Measurements from ENCODE around the gene GAB1. TPM values are rescaled to one million over a fixed set of nuclear protein-coding genes. Genes with fewer than 3 reads are reported as not detected.
A peak's percentile ranks its signal among the peaks of the same experiment; 100 is the strongest.

Gene GAB1
- total and polyA plus RNA-seq, 7 donors: 1.0 to 20.3 (median 10.1) TPM

DNA sequence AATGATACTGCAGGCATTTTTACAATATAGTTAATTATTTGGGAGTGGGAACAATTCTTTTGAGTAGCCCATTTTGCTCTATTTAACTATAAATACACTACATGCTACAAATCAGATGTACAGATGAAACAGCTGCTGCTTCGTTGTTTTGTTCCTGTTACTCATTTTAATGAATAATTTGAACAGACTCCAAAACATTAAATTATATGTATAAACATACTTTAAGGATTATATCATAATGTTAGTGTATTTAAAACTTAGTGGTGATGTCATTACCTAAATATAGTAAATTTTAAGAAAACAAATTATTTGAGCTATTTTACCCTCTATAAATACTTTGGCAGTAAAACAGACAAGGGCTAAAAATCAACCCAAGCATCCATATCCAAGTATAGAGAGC, 60.7 kb downstream of the GAB1 start:
- intact Hi-C loops (cut with DNase I): no loop called here

DNA sequence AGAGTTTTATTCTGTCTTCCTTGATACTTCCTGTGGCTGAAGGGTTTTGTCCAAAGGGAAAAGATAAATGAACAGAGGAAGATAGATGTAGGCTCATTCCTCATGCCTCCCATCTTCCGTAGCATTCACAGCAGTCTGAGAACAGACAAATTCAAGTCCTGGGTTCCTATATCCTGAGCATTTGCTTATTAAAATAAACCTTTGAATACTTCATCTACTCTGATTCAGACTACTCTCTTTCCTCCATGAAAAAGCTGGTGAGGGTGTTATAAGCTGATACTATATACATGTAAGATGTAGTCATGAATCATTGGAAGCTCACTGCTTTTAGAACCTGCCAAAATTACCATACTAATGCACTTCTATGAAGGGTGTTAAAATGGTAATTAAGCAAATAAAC, 61.2 kb downstream of the GAB1 start:
- TF ChIP-seq, protein P1, sequence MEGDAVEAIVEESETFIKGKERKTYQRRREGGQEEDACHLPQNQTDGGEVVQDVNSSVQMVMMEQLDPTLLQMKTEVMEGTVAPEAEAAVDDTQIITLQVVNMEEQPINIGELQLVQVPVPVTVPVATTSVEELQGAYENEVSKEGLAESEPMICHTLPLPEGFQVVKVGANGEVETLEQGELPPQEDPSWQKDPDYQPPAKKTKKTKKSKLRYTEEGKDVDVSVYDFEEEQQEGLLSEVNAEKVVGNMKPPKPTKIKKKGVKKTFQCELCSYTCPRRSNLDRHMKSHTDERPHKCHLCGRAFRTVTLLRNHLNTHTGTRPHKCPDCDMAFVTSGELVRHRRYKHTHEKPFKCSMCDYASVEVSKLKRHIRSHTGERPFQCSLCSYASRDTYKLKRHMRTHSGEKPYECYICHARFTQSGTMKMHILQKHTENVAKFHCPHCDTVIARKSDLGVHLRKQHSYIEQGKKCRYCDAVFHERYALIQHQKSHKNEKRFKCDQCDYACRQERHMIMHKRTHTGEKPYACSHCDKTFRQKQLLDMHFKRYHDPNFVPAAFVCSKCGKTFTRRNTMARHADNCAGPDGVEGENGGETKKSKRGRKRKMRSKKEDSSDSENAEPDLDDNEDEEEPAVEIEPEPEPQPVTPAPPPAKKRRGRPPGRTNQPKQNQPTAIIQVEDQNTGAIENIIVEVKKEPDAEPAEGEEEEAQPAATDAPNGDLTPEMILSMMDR (IDR thresholded peaks at IDR 0.05): no peak
- no peaks in the 10 kb centered on the region for H3K27me3 ChIP-seq (ENCODE audit: insufficient read depth in 3 of 3, low read length in 2 of 3)
- no peaks in the 10 kb centered on the region for H3K36me3 ChIP-seq (ENCODE audit: insufficient read depth in 1 of 2, low read depth in 1 of 2)
- H3K4me1 ChIP-seq: peaks cover 73% of the 10 kb centered on the region
- H3K9me3 ChIP-seq: no peaks in the 10 kb centered on the region
- ATAC-seq: no peak
- WGBS, 3 donors: 66 to 73% (median 67%) methylated on average over 1 of the region's 1 CpG
- peak overlapping the region; percentile 94 for H3K27ac ChIP-seq
- intact Hi-C loops (cut with DNase I): no loop called here
- DNase-seq: no peak
- no peak overlapping the region for H3K4me3 ChIP-seq

More for the DNA sequence above, 60.7 kb downstream of the GAB1 start:
- DNase-seq (no peak), ATAC-seq (no peak)
- Histone ChIP-seq H3K36me3 (ENCODE audit: insufficient read depth in 1 of 2, low read depth in 1 of 2) (no peaks in the 10 kb centered on the region), H3K9me3 (no peaks in the 10 kb centered on the region), H3K4me1 (peaks cover 73% of the 10 kb centered on the region), H3K4me3 (no peak overlapping the region), H3K27me3 (ENCODE audit: insufficient read depth in 3 of 3, low read length in 2 of 3) (no peaks in the 10 kb centered on the region), H3K27ac (peak overlapping the region; percentile 94)
- WGBS, 3 donors: 0 to 9% (median 7%) methylated on average over 1 of the region's 1 CpG
- TF ChIP-seq, protein P1 (IDR thresholded peaks at IDR 0.05): no peak

DNA sequence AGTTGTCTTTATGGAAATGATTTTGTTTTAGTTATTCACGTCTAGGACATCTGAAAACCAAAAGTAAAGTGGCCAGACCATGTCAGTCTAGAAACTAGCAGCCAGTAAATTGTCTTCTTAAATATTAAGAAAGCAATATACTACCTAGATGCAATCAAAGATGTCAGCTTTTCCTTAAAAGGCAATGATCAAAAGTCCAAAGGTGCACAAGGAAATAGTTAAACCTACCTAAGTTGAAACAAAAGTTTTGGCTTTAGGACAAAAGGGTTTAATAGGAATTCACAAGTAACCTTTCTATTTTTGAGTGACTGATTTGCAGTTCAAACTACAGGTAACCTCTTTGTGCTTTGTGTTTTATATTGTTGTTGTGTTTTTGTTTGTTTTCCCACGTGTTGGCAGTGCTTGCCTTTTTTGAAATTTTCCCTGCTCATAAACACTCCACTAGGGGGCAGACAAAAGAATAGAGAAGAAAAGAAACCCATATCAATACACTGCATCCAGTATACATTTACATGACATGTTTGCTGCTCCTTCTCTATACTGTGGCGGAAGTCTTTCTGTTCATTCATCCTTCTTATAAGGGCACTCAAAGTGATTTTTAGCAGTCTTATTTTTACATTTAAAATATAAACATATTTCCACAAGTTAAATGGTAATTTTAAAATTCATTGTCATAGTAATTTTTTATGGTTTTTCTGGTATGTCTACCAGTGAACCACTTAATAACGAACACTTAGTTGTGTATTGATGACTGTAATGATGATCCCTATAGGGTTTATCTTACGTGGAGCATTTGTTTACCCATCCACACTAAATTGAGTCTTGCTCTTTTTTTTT, 62.7 kb downstream of the GAB1 start:
- Histone ChIP-seq H3K4me1 (peaks cover 73% of the 10 kb centered on the region), H3K27me3 (ENCODE audit: insufficient read depth in 3 of 3, low read length in 2 of 3) (no peaks in the 10 kb centered on the region), H3K27ac (peak overlapping the region; percentile 94), H3K4me3 (no peak overlapping the region), H3K9me3 (no peaks in the 10 kb centered on the region), H3K36me3 (ENCODE audit: insufficient read depth in 1 of 2, low read depth in 1 of 2) (no peaks in the 10 kb centered on the region)
- TF ChIP-seq, protein P1 (IDR thresholded peaks at IDR 0.05): peak; percentile 61
- 69 to 79% (median 73%) methylated on average over 5 of the region's 5 CpGs for WGBS, 3 donors
- ATAC-seq: no peak
- intact Hi-C loops (cut with DNase I): no loop called here
- DNase-seq: no peak

DNA sequence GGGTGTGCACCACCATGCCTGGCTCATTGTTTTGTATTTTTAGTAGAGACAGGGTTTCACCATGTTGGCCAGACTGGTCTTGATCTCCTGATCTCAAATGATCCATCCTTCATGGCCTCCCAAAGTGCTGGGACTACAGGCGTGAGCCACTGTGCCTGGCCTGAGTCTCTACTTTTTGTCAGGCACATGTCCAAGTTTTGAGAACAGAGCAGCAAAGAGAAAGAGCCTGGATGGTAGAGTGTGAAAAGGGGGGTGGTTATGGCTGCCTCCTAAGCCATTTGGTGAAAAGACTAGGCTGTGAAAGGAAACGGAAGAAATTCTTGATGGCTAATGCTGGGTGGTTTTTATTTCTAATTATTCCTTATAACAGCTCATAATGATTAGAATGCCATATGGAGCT, 63.4 kb downstream of the GAB1 start:
- no peaks in the 10 kb centered on the region for H3K36me3 ChIP-seq (ENCODE audit: insufficient read depth in 1 of 2, low read depth in 1 of 2)
- no peak overlapping the region for H3K4me3 ChIP-seq
- no peaks in the 10 kb centered on the region for H3K27me3 ChIP-seq (ENCODE audit: insufficient read depth in 3 of 3, low read length in 2 of 3)
- TF ChIP-seq, protein P1 (IDR thresholded peaks at IDR 0.05): no peak
- intact Hi-C loops (cut with DNase I): loop anchor here in 1 of 2 donors (5.0 kb wide), 1 partner anchor 63 kb away; the partner anchor contains the start of gene GAB1
- ATAC-seq (no peak), DNase-seq (no peak)
- H3K27ac ChIP-seq: peak overlapping the region; percentile 94
- no peaks in the 10 kb centered on the region for H3K9me3 ChIP-seq
- peaks cover 75% of the 10 kb centered on the region for H3K4me1 ChIP-seq
- 65 to 78% (median 69%) methylated on average over 2 of the region's 2 CpGs for WGBS, 3 donors

Data from psoas muscle (tissue), 8 donors.